ENCODE data around the gene SUFU.

- TF ChIP-seq CTCF (conservative IDR thresholded peaks at IDR 0.05; ENCODE audit: low read depth in 2 of 2), result no peak
- TF ChIP-seq CREB1 (CRISPR knock-in tag; IDR thresholded peaks at IDR 0.05; ENCODE audit: low read depth), result no peak
- no peak for TF ChIP-seq EZH2 (IDR thresholded peaks at IDR 0.05; ENCODE audit: low read depth, unreplicated experiment)
- no peak for TF ChIP-seq STAT1 (IDR thresholded peaks at IDR 0.05; ENCODE audit: unreplicated experiment)
- no peak for TF ChIP-seq POLR2AphosphoS5 (IDR thresholded peaks at IDR 0.05; ENCODE audit: low read depth)
- TF ChIP-seq EZH2phosphoT487 (IDR thresholded peaks at IDR 0.05; ENCODE audit: unreplicated experiment), result no peak
- no peak for TF ChIP-seq JUNB (IDR thresholded peaks at IDR 0.05; ENCODE audit: unreplicated experiment)
- no peak for TF ChIP-seq NANOG (IDR thresholded peaks at IDR 0.05; ENCODE audit: borderline replicate concordance)
Measured at GRCh38 chr10:102603946-102604345, 100.2 kb downstream of the SUFU start.
